Astrocyte of the cerebellum (primary cell): ENCODE measurements around the gene MATCAP1.

Experiments used
- DNase-seq: peaks from one replicate; pipeline ENCODE4 v3.0.0-alpha.2; 2011; ENCODE audit warnings: low read depth
- H3K4me3 ChIP-seq: 2 replicates; pipeline ENCODE4 v1.5.1; 2011; ENCODE audit warnings: mild to moderate bottlenecking, low read depth, low read length, moderate library complexity
- CTCF ChIP-seq: IDR thresholded peaks from 2 replicates; pipeline ENCODE4 v1.5.1; 2012; ENCODE audit warnings: low read length, low read depth, moderate library complexity, mild to moderate bottlenecking; ENCODE audit errors: missing control alignments
- in situ Hi-C: cut with HindIII; loops from 2 replicates; pipeline ENCODE4 v1.10.0; 2017; ENCODE audit warnings: low sequenced_read_pairs

MATCAP1 gene

GRCh38 chr16:67186550-67186950, 2.8 kb upstream of the MATCAP1 start:
- DNase-seq: no peak
- no peak for TF ChIP-seq CTCF
- in situ Hi-C loops: no loop called here
- H3K4me3 ChIP-seq: no peak overlapping the region

GRCh38 chr16:67185651-67186134, 1.9 kb upstream of the MATCAP1 start:
- in situ Hi-C loops: no loop called here
- no peak for TF ChIP-seq CTCF
- no peak overlapping the region for H3K4me3 ChIP-seq
- no peak for DNase-seq

GRCh38 chr16:67184995-67185650, 1.4 kb upstream of the MATCAP1 start:
- TF ChIP-seq CTCF: peak; percentile 84
- in situ Hi-C loops: no loop called here
- peak; percentile 84 for DNase-seq
- no peak overlapping the region for H3K4me3 ChIP-seq

GRCh38 chr16:67184453-67184994, 761 bp upstream of the MATCAP1 start:
- DNase-seq: no peak
- in situ Hi-C loops: no loop called here
- peak overlapping the region; percentile 58 for H3K4me3 ChIP-seq
- TF ChIP-seq CTCF: no peak

GRCh38 chr16:67183284-67183626, 508 bp downstream of the MATCAP1 start:
- peak overlapping the region; percentile 58 for H3K4me3 ChIP-seq
- in situ Hi-C loops: no loop called here
- no peak for DNase-seq
- TF ChIP-seq CTCF: no peak

GRCh38 chr16:67182288-67182687, 1.5 kb downstream of the MATCAP1 start:
- H3K4me3 ChIP-seq: no peak overlapping the region
- no peak for DNase-seq
- TF ChIP-seq CTCF: no peak
- in situ Hi-C loops: no loop called here

GRCh38 chr16:67181346-67181745, 2.4 kb downstream of the MATCAP1 start:
- in situ Hi-C loops: no loop called here
- DNase-seq: peak; percentile 72
- no peak for TF ChIP-seq CTCF
- no peak overlapping the region for H3K4me3 ChIP-seq
